LNCaP clone FGC (cell line): ENCODE data around the gene GUK1.

Experiments used
- DNase-seq: peaks from one replicate; pipeline ENCODE4 v3.0.0-alpha.2; 2011; ENCODE audit warnings: low read depth
- H3K4me3 ChIP-seq: 2 replicates; pipeline ENCODE4 v1.5.1; 2011; ENCODE audit warnings: mild to moderate bottlenecking, low read depth, low read length, control low read depth
- TF ChIP-seq, protein P1 (sequence below): IDR thresholded peaks from 2 replicates; pipeline ENCODE4 v1.5.1; 2012; ENCODE audit warnings: mild to moderate bottlenecking; ENCODE audit not compliant: control insufficient read depth, insufficient read depth; ENCODE audit errors: extremely low read depth

Gene GUK1

DNA sequence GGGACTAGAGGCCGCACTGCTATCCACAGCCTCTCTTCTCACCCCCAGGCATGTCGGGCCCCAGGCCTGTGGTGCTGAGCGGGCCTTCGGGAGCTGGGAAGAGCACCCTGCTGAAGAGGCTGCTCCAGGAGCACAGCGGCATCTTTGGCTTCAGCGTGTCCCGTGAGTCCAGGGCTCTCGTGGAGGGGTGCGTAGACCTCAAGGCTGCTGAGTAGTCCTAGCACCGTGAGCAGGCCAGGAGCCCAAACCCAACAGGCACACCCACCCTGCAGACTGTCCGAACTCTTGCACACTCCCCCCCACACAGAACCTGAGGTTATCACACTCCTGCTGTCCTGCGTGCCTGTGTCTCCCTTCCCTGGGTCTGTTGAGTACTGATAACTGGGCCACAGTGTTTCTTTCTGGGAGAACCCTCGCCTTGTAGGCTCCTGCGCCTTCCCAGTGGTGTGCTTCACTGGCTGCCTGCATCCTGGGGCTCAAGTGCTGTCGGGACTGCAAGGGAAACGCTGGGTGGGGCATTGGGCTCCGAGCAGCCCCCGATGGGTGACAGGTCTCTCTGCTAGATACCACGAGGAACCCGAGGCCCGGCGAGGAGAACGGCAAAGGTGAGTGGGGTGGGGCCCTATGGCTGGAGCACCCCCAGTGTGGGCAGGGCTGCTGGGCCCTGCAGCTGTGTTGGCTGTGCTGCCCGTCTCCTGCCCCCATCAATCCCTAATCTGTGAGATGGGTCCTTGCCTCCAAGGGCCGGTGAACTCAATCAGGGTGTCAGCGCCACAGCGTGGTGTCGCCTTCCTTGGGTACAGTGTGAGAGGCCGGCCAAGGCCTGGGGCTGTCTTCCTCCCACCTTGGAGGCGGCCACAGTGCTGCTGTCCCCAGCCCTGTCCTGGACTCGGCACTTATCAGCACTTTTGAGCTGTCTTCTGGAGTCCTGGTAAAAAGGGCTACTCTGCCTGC lies 5.7 kb downstream of the GUK1 start:
- DNase-seq = no peak
- no peak overlapping the region for H3K4me3 ChIP-seq
- TF ChIP-seq, protein P1, sequence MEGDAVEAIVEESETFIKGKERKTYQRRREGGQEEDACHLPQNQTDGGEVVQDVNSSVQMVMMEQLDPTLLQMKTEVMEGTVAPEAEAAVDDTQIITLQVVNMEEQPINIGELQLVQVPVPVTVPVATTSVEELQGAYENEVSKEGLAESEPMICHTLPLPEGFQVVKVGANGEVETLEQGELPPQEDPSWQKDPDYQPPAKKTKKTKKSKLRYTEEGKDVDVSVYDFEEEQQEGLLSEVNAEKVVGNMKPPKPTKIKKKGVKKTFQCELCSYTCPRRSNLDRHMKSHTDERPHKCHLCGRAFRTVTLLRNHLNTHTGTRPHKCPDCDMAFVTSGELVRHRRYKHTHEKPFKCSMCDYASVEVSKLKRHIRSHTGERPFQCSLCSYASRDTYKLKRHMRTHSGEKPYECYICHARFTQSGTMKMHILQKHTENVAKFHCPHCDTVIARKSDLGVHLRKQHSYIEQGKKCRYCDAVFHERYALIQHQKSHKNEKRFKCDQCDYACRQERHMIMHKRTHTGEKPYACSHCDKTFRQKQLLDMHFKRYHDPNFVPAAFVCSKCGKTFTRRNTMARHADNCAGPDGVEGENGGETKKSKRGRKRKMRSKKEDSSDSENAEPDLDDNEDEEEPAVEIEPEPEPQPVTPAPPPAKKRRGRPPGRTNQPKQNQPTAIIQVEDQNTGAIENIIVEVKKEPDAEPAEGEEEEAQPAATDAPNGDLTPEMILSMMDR = no peak

DNA sequence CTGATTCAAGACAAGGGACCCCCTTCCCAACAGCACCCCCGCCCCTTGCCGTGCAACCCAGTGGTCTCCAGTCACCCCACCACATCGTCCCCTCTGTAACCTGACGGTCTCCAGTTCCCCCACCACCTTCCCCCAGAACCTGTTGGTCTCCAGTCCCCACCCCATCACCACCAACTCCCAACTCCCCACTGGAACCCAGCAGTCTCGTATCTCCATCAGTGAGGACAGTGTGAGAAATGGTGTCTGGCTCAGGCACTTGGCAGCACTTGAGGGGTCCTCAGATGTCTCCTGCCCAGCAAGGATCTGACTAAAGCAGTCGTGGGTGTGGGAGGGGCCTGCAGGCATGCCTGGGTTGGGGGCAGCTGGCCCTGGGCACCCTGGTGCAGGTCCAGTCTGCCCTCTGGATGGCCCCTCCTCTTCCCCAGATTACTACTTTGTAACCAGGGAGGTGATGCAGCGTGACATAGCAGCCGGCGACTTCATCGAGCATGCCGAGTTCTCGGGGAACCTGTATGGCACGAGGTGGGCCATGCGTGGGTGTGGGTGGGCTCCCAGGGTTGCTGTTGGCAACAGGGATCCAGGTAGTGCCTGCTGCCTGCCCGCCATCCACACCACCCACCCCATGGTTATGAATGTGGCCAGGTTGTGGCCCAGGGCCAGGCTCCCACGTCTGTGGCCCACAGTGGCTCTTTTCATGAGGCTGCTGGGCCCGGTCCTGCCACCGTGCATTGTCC lies 6.5 kb downstream of the GUK1 start:
- TF ChIP-seq, protein P1 = no peak
- H3K4me3 ChIP-seq = no peak overlapping the region
- no peak for DNase-seq

DNA sequence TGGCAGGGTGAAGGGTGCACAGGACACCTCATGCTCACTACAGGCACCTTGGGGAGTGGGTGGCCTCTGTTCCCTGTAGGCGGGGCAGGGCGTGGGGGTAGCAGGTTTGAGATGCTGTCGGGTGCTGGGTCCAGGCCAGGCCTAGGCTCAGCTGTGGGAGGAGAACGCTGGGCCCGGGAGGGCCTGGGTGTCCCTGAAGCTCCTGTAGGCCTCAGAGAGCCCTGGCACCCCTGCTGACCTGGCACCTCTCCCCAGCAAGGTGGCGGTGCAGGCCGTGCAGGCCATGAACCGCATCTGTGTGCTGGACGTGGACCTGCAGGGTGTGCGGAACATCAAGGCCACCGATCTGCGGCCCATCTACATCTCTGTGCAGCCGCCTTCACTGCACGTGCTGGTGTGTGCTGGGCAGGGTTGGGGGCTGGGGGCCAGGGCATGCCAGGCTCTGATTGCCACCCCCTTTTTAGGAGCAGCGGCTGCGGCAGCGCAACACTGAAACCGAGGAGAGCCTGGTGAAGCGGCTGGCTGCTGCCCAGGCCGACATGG lies 7.1 kb downstream of the GUK1 start:
- no peak for DNase-seq
- TF ChIP-seq, protein P1 = no peak
- H3K4me3 ChIP-seq = no peak overlapping the region

DNA sequence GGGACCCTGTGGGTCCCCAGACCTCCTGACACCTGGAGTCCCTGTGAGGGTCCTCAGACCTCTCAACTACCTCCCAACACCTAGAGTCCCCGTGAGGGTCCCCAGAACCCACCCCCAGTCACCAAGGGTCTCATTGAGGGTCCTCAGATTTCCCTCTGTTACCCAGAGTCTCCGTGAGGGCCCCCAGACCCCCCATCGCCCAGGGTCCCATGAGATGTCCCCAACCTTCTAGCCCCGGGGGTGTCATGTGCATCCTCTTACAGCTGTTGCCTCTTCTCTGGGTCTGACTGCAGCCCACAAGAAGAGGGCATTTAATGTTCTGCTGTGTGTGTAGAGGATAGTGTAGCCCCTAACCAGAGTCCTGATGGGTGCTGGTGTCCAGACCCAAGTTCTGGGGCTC lies 7.7 kb downstream of the GUK1 start:
- TF ChIP-seq, protein P1 = no peak
- no peak for DNase-seq
- H3K4me3 ChIP-seq = no peak overlapping the region

GRCh38 chr1:228148196-228148861 lies 8.2 kb downstream of the GUK1 start:
- H3K4me3 ChIP-seq = no peak overlapping the region
- DNase-seq = no peak
- TF ChIP-seq, protein P1 = no peak

GRCh38 chr1:228148935-228149405 lies 8.9 kb downstream of the GUK1 start:
- TF ChIP-seq, protein P1 = no peak
- H3K4me3 ChIP-seq = no peak overlapping the region
- DNase-seq = no peak
